ENCODE data around the gene TMED4. TPM values are rescaled to one million over a fixed set of nuclear protein-coding genes. Genes with fewer than 3 reads are reported as not detected.

The TMED4 gene
- total and polyA plus RNA-seq, 2 of the 13 experiments (the other 11 are each of a cell fraction or from before 2014, with no cell fraction given) = 81.4 to 109 TPM

DNA sequence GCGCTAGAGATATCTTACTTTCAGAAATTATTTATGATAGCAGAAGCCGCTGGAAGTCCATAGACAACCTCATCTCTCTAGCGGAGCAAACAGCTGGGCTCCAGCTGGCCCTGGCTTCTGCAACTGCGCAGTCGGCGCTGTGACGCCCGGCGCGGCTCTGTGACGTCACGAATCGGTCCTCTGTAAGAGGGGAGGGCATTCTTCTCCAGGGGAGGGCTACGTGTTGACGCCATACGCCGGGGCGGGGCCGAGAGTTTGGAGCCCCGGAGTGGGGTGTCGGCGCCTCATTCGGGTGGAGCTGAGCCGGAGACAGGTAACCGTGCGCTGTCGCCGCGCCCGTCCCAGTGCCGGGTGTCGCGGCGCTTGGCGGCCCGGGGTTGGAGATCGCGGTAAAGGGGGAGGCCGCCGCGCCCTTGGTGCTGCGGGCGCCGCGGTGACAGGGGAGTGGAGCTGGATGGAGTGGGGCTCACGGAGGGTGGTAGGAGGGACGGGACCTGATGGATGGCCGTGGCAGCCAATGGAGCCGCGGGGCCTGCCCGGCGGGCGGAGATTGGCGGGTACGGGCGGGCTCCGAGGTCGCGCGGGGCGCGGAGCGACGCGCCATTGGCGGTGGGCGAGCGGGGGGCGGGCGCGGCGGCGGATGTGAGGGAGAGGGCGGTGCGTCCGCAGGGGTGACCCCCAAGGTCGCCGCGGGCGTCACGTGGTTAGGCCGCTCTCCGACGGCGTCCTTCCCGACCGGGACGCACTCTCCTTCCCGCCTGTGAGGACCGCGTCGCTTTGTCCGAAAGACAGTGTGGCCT is 24.5 kb upstream of the TMED4 start, which contains the start of gene OGDH (continued):
- TF ChIP-seq ZZZ3 (CRISPR knock-in tag; IDR thresholded peaks at IDR 0.05; ENCODE audit: borderline replicate concordance) = 0 out of 2 replicates have a peak, but pooled peaks have one; percentile 39
- TF ChIP-seq, protein P1, sequence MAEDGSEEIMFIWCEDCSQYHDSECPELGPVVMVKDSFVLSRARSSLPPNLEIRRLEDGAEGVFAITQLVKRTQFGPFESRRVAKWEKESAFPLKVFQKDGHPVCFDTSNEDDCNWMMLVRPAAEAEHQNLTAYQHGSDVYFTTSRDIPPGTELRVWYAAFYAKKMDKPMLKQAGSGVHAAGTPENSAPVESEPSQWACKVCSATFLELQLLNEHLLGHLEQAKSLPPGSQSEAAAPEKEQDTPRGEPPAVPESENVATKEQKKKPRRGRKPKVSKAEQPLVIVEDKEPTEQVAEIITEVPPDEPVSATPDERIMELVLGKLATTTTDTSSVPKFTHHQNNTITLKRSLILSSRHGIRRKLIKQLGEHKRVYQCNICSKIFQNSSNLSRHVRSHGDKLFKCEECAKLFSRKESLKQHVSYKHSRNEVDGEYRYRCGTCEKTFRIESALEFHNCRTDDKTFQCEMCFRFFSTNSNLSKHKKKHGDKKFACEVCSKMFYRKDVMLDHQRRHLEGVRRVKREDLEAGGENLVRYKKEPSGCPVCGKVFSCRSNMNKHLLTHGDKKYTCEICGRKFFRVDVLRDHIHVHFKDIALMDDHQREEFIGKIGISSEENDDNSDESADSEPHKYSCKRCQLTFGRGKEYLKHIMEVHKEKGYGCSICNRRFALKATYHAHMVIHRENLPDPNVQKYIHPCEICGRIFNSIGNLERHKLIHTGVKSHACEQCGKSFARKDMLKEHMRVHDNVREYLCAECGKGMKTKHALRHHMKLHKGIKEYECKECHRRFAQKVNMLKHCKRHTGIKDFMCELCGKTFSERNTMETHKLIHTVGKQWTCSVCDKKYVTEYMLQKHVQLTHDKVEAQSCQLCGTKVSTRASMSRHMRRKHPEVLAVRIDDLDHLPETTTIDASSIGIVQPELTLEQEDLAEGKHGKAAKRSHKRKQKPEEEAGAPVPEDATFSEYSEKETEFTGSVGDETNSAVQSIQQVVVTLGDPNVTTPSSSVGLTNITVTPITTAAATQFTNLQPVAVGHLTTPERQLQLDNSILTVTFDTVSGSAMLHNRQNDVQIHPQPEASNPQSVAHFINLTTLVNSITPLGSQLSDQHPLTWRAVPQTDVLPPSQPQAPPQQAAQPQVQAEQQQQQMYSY (CRISPR knock-in tag; IDR thresholded peaks at IDR 0.05) = peak; percentile 49; the same call in 1 of the 2 replicates
- TF ChIP-seq, protein P2, sequence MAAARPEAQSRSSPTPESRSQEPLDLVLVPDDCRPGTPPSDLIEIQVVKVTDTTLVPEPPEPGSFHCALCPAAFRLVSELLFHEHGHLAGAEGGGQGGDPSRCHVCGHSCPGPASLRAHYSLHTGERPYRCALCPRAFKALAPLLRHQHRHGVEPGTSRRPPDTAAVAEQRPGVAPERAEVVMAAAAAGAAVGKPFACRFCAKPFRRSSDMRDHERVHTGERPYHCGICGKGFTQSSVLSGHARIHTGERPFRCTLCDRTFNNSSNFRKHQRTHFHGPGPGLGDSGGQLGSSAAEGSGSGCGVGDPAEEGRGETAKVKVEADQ (CRISPR knock-in tag; IDR thresholded peaks at IDR 0.05; ENCODE audit: borderline replicate concordance) = peak; percentile 81
- TF ChIP-seq, protein P3, sequence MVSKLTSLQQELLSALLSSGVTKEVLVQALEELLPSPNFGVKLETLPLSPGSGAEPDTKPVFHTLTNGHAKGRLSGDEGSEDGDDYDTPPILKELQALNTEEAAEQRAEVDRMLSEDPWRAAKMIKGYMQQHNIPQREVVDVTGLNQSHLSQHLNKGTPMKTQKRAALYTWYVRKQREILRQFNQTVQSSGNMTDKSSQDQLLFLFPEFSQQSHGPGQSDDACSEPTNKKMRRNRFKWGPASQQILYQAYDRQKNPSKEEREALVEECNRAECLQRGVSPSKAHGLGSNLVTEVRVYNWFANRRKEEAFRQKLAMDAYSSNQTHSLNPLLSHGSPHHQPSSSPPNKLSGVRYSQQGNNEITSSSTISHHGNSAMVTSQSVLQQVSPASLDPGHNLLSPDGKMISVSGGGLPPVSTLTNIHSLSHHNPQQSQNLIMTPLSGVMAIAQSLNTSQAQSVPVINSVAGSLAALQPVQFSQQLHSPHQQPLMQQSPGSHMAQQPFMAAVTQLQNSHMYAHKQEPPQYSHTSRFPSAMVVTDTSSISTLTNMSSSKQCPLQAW (CRISPR knock-in tag; IDR thresholded peaks at IDR 0.05) = peak; percentile 78
